Testis (tissue), 3 donors: ENCODE measurements around the gene ANHX. TPM values are rescaled to one million over a fixed set of nuclear protein-coding genes. Genes with fewer than 3 reads are reported as not detected.

ENCODE experiments used
- DNase-seq: peaks from one replicate; pipeline ENCODE4 v3.0.0-alpha.2; 2019
- H3K27ac ChIP-seq, 2 donors: fragments of 200-600 bp; sonication (generic); one replicate each; pipeline ENCODE4 v1.5.1; 2019
- H3K27me3 ChIP-seq: fragments of 200-600 bp; sonication (generic); one replicate; pipeline ENCODE4 v1.5.1; 2019
- H3K36me3 ChIP-seq: fragments of 200-600 bp; sonication (generic); one replicate; pipeline ENCODE4 v1.5.1; 2017; ENCODE audit warnings: low read depth; ENCODE audit errors: missing control alignments
- H3K4me1 ChIP-seq: fragments of 200-600 bp; sonication (generic); one replicate; pipeline ENCODE4 v1.5.1; 2019
- H3K4me3 ChIP-seq, 2 donors: fragments of 200-600 bp; sonication (generic); one replicate each; pipeline ENCODE4 v1.5.1; 2017 to 2019
- H3K9me3 ChIP-seq: fragments of 200-600 bp; sonication (generic); one replicate; pipeline ENCODE4 v1.5.1; 2017
- CTCF ChIP-seq, 3 experiments: fragments of 450-650 bp in 2 of 3; fragments of 200-600 bp in 1 of 3; sonication (generic) in 1 of 3; IDR thresholded peaks; one replicate each; pipeline ENCODE4 v1.5.1; 2016 to 2019; ENCODE audit warnings: antibody characterized with exemption in 3 of 3, mild to moderate bottlenecking in 2 of 3, moderate library complexity in 1 of 3
- POLR2A ChIP-seq: fragments of 450-650 bp; IDR thresholded peaks from one replicate; pipeline ENCODE4 v1.6.1; 2017; ENCODE audit warnings: antibody characterized with exemption, mild to moderate bottlenecking, moderate library complexity
- WGBS, 2 donors: methylation state at CpG; one replicate each; pipeline ENCODE4 v1.1.5; 2018; 5-methylcytosine and 5-hydroxymethylcytosine counted together
- intact Hi-C: fragments of 100-400 bp; cut with DNase I; formaldehyde crosslinking; loops from one replicate; pipeline ENCODE4 v1.15.1; 2023; ENCODE audit warnings: low total_unique reads
- polyA plus RNA-seq: library from polyadenylated mRNA; stranded (reverse); fragments of 350-450 nt; fragmentation: Illumina TruSeq; extraction: RNeasy Lipid Tissue Mini Kit (QIAGEN cat#74804); gene quantifications from one replicate; pipeline ENCODE4 v1.2.3, GENCODE V29; 2014; ENCODE audit warnings: low read depth, low replicate concordance; ENCODE audit not compliant: insufficient read depth
- total RNA-seq, 2 donors: library from RNA; depleted of rRNA; stranded (reverse); fragments of >200 nt; gene quantifications; one replicate each; pipeline ENCODE4 v1.2.3, GENCODE V29; 2016

ANHX gene
- total and polyA plus RNA-seq, 3 donors from 2014 or later = 6.9 to 11.3 (median 9.6) TPM

DNA sequence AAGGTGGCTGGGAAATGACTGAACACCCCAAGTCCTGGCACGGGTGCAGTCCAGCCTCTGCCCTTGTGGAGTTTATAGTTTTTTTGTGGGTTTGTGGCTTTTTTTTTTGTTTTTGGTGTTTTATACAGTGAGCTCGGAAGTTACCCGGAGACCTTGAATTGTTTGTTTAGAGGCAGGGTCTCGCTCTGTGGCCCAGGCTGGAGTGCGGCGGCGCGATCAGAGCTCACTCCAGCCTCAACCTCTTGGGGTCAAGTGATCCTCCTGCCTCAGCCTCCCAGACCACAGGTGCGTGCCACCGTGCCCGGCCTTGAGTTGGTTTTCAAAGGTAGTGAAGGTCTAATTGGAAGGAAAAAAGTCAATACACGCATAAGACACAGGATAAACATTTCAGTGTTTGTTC, 879 bp upstream of the ANHX start:
- Histone ChIP-seq H3K27me3 (no peaks in the 10 kb centered on the region), H3K9me3 (no peaks in the 10 kb centered on the region), H3K4me1 (no peaks in the 10 kb centered on the region), H3K27ac (no peak overlapping the region), H3K4me3 (peak overlapping the region; percentile 32 to 55), H3K36me3 (no peaks in the 10 kb centered on the region)
- TF ChIP-seq POLR2A (no peak), CTCF (IDR thresholded peaks at IDR 0.05) (no peak)
- intact Hi-C loops = no loop called here
- DNase-seq = no peak
- 58 to 78% methylated on average over 12 of the region's 12 CpGs for WGBS, 2 donors

DNA sequence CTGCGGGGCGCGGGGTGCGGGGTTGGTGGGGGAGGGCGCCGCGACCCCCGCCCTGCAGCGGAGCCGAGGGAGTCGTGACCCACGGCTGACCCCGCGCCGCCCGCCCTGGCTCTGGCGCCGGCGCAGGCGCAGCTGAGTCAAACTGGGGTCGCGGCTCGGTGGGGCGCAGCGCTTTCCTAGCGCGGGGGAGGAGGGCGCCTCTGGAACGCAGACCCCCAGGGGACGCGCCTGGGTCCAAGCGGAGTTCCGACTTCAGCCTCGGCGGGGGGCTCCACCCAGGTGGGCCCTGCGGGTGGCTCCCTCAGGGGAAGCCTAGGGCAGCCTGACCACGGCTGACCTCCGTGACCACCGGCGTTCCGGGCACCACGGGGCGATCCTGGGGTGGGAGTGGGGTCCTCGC, 467 bp upstream of the ANHX start:
- WGBS, 2 donors = 5 to 37% methylated on average over 4 to 21 of the region's 44 CpGs
- Histone ChIP-seq H3K27me3 (no peaks in the 10 kb centered on the region), H3K9me3 (no peaks in the 10 kb centered on the region), H3K27ac (no peak overlapping the region), H3K36me3 (no peaks in the 10 kb centered on the region), H3K4me1 (no peaks in the 10 kb centered on the region), H3K4me3 (peak overlapping the region; percentile 32 to 55)
- intact Hi-C loops = no loop called here
- TF ChIP-seq CTCF (IDR thresholded peaks at IDR 0.05) (no peak), POLR2A (no peak)
- peak; percentile 38 for DNase-seq

- no peaks in the 10 kb centered on the region for H3K36me3 ChIP-seq
- TF ChIP-seq CTCF (IDR thresholded peaks at IDR 0.05) (no peak), POLR2A (no peak)
- H3K27ac ChIP-seq = no peak overlapping the region
- peak overlapping the region; percentile 18 to 55 for H3K4me3 ChIP-seq
- H3K27me3 ChIP-seq = no peaks in the 10 kb centered on the region
- no peak for DNase-seq
- H3K4me1 ChIP-seq = no peaks in the 10 kb centered on the region
- H3K9me3 ChIP-seq = no peaks in the 10 kb centered on the region
- intact Hi-C loops = no loop called here
- 32 to 45% methylated on average over 10 to 14 of the region's 20 CpGs for WGBS, 2 donors
Observed at GRCh38 chr12:133234971-133235370, 706 bp downstream of the ANHX start.

GRCh38 chr12:133233993-133234564, 1.6 kb downstream of the ANHX start:
- intact Hi-C loops = no loop called here
- H3K36me3 ChIP-seq = no peaks in the 10 kb centered on the region
- no peak overlapping the region for H3K4me3 ChIP-seq
- no peak overlapping the region for H3K27ac ChIP-seq
- TF ChIP-seq POLR2A (no peak), CTCF (IDR thresholded peaks at IDR 0.05) (no peak)
- no peak for DNase-seq
- H3K9me3 ChIP-seq = no peaks in the 10 kb centered on the region
- H3K4me1 ChIP-seq = no peaks in the 10 kb centered on the region
- 83 to 84% methylated on average over 15 to 16 of the region's 18 CpGs for WGBS, 2 donors
- H3K27me3 ChIP-seq = no peaks in the 10 kb centered on the region

- H3K4me3 ChIP-seq = no peak overlapping the region
- no peak for DNase-seq
- TF ChIP-seq POLR2A (no peak), CTCF (IDR thresholded peaks at IDR 0.05) (no peak)
- intact Hi-C loops = no loop called here
- no peak overlapping the region for H3K27ac ChIP-seq
- H3K36me3 ChIP-seq = no peaks in the 10 kb centered on the region
- H3K9me3 ChIP-seq = no peaks in the 10 kb centered on the region
- H3K27me3 ChIP-seq = no peaks in the 10 kb centered on the region
- 83 to 84% methylated on average over 6 of the region's 6 CpGs for WGBS, 2 donors
- H3K4me1 ChIP-seq = no peaks in the 10 kb centered on the region
Observed at GRCh38 chr12:133233006-133233405, 2.7 kb downstream of the ANHX start.
